Measurements from ENCODE around the gene DOCK1.

DOCK1 gene

GRCh38 chr10:126955934-126956711 lies 50.9 kb downstream of the DOCK1 start:
- Histone ChIP-seq H3K4me1 (ENCODE audit: low read length) (no peaks in the 10 kb centered on the region), H2AFZ (ENCODE audit: low read length) (no peak overlapping the region), H3K9ac (ENCODE audit: low read length) (no peak overlapping the region), H3K9me3 (replicated peaks; ENCODE audit: insufficient read depth, low read length) (no peaks in the 10 kb centered on the region), H3F3A (ENCODE audit: insufficient read depth, low read length) (no peaks in the 10 kb centered on the region), H3K4me2 (ENCODE audit: low read depth, low read length) (no peak overlapping the region), H3K27me3 (replicated peaks; ENCODE audit: insufficient read depth, low read length) (no peaks in the 10 kb centered on the region), H3K27ac (ENCODE audit: low read length) (no peak overlapping the region), H3K4me3 (ENCODE audit: low read length) (no peak overlapping the region), H3K9me2 (replicated peaks; ENCODE audit: insufficient read depth, low read length) (no peaks in the 10 kb centered on the region), H3K79me2 (ENCODE audit: low read length) (no peaks in the 10 kb centered on the region), H4K20me1 (ENCODE audit: insufficient read depth, low read length) (no peaks in the 10 kb centered on the region), H3K36me3 (replicated peaks; ENCODE audit: insufficient read depth, low read length) (no peaks in the 10 kb centered on the region)
- no peak for DNase-seq
- TF ChIP-seq EZH2 (optimal IDR thresholded peaks at IDR 0.05; ENCODE audit: low read depth, low read length) (no peak), CTCF (IDR thresholded peaks at IDR 0.05; ENCODE audit: low read length) (no peak), EZH2phosphoT487 (IDR thresholded peaks at IDR 0.05; ENCODE audit: low read length) (no peak)

- Histone ChIP-seq H3K4me1 (ENCODE audit: low read length) (no peaks in the 10 kb centered on the region), H3K36me3 (replicated peaks; ENCODE audit: insufficient read depth, low read length) (no peaks in the 10 kb centered on the region), H4K20me1 (ENCODE audit: insufficient read depth, low read length) (no peaks in the 10 kb centered on the region), H3K27me3 (replicated peaks; ENCODE audit: insufficient read depth, low read length) (no peaks in the 10 kb centered on the region), H3K9me3 (replicated peaks; ENCODE audit: insufficient read depth, low read length) (no peaks in the 10 kb centered on the region), H2AFZ (ENCODE audit: low read length) (no peak overlapping the region), H3K4me2 (ENCODE audit: low read depth, low read length) (no peak overlapping the region), H3K9ac (ENCODE audit: low read length) (no peak overlapping the region), H3K4me3 (ENCODE audit: low read length) (no peak overlapping the region), H3K9me2 (replicated peaks; ENCODE audit: insufficient read depth, low read length) (no peaks in the 10 kb centered on the region), H3K79me2 (ENCODE audit: low read length) (no peaks in the 10 kb centered on the region), H3K27ac (ENCODE audit: low read length) (no peak overlapping the region), H3F3A (ENCODE audit: insufficient read depth, low read length) (no peaks in the 10 kb centered on the region)
- TF ChIP-seq EZH2phosphoT487 (IDR thresholded peaks at IDR 0.05; ENCODE audit: low read length), result no peak
- no peak for TF ChIP-seq EZH2 (optimal IDR thresholded peaks at IDR 0.05; ENCODE audit: low read depth, low read length)
- DNase-seq, result no peak
These were observed 51.5 kb downstream of the DOCK1 start for GRCh38 chr10:126956712-126957108.

- no peaks in the 10 kb centered on the region for H3K27me3 ChIP-seq (replicated peaks; ENCODE audit: insufficient read depth, low read length)
- H3F3A ChIP-seq (ENCODE audit: insufficient read depth, low read length), result no peaks in the 10 kb centered on the region
- H3K27ac ChIP-seq (ENCODE audit: low read length), result no peak overlapping the region
- TF ChIP-seq EZH2phosphoT487 (IDR thresholded peaks at IDR 0.05; ENCODE audit: low read length) (no peak), CTCF (IDR thresholded peaks at IDR 0.05; ENCODE audit: low read length) (no peak), EZH2 (optimal IDR thresholded peaks at IDR 0.05; ENCODE audit: low read depth, low read length) (no peak)
- H3K36me3 ChIP-seq (replicated peaks; ENCODE audit: insufficient read depth, low read length), result no peaks in the 10 kb centered on the region
- no peaks in the 10 kb centered on the region for H3K4me1 ChIP-seq (ENCODE audit: low read length)
- H3K9me3 ChIP-seq (replicated peaks; ENCODE audit: insufficient read depth, low read length), result no peaks in the 10 kb centered on the region
- no peaks in the 10 kb centered on the region for H3K79me2 ChIP-seq (ENCODE audit: low read length)
- no peaks in the 10 kb centered on the region for H3K9me2 ChIP-seq (replicated peaks; ENCODE audit: insufficient read depth, low read length)
- no peak overlapping the region for H2AFZ ChIP-seq (ENCODE audit: low read length)
- no peaks in the 10 kb centered on the region for H4K20me1 ChIP-seq (ENCODE audit: insufficient read depth, low read length)
- no peak overlapping the region for H3K9ac ChIP-seq (ENCODE audit: low read length)
- H3K4me3 ChIP-seq (ENCODE audit: low read length), result no peak overlapping the region
- DNase-seq, result no peak
- no peak overlapping the region for H3K4me2 ChIP-seq (ENCODE audit: low read depth, low read length)
These were observed 51.9 kb downstream of the DOCK1 start for GRCh38 chr10:126957111-126957510.

- Histone ChIP-seq H3K27ac (ENCODE audit: low read length) (no peak overlapping the region), H3K79me2 (ENCODE audit: low read length) (no peaks in the 10 kb centered on the region), H3K4me2 (ENCODE audit: low read depth, low read length) (no peak overlapping the region), H3K4me3 (ENCODE audit: low read length) (no peak overlapping the region), H3K4me1 (ENCODE audit: low read length) (no peaks in the 10 kb centered on the region), H3K9ac (ENCODE audit: low read length) (no peak overlapping the region), H3F3A (ENCODE audit: insufficient read depth, low read length) (no peaks in the 10 kb centered on the region), H4K20me1 (ENCODE audit: insufficient read depth, low read length) (no peaks in the 10 kb centered on the region), H3K36me3 (replicated peaks; ENCODE audit: insufficient read depth, low read length) (no peaks in the 10 kb centered on the region), H3K9me2 (replicated peaks; ENCODE audit: insufficient read depth, low read length) (no peaks in the 10 kb centered on the region), H3K9me3 (replicated peaks; ENCODE audit: insufficient read depth, low read length) (no peaks in the 10 kb centered on the region), H2AFZ (ENCODE audit: low read length) (no peak overlapping the region), H3K27me3 (replicated peaks; ENCODE audit: insufficient read depth, low read length) (no peaks in the 10 kb centered on the region)
- no peak for DNase-seq
- TF ChIP-seq EZH2phosphoT487 (IDR thresholded peaks at IDR 0.05; ENCODE audit: low read length) (no peak), EZH2 (optimal IDR thresholded peaks at IDR 0.05; ENCODE audit: low read depth, low read length) (no peak), CTCF (IDR thresholded peaks at IDR 0.05; ENCODE audit: low read length) (no peak)
These were observed 54.2 kb downstream of the DOCK1 start for GRCh38 chr10:126959431-126959830.

Measured in MM.1S (cell line).